ENCODE measurements around the gene KRT71.

KRT71 gene

DNA sequence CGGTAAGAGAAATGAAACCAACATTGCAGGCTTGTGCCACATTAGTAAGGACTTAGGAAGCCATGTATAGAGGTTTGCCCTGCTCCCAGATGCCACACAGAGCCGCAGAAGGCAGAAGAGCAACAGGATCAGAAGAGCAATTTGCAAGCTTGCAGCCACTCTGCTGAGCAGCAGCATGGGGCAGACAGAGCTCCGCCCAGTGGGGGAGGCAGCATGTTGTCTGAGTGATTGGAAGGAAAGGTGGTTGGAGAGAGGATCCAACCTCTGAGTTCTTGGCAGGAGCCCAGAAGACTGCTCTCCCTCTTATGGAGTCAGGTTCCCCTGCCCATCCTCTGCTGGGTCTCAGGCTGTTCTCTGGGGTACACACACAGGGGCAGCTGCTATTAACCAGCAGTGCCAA, 57.6 kb downstream of the KRT71 start:
- DNase-seq, result peak in 1 of 2 experiments; percentile 25

DNA sequence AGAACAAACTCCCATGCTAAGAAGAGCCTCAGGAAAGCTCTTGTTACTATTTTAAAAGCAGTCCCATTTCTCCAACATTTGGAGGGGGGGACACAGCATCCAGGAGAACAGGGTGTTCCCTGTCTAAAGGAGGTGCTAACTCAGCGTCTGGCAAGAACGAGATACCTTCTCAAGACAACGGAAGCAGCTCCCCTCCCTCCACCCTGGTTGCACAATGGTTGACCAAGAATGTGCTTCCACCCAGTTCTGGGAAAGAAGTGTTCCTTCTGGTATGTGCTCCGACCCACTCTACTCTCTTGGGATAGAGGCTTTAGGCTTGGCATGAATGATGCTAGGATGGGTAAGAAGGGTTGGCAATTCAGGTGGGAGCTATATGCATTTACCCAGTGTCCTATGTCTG, 58.4 kb downstream of the KRT71 start:
- DNase-seq, result no peak

DNA sequence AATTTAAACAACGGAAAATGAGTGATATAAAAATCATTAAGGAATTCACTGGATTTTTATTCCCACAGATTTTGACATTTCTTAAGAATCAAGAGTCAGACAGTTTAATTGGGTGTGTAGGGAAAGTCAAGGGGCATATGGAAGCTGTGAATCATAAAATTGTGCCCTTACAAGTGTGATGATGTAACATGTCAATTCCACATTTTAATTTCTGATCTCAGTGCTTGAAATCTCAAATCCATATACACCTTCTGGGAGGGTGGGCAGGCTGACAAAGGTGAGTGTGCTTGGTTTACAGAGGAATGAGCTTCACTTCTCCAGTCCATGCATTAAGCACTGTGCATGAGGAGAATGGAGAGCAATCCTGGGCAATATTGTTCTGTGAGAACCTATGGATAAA, 58.8 kb downstream of the KRT71 start:
- DNase-seq, result no peak
